GM18909 (cell line): ENCODE data around the gene DNAH17.

ENCODE experiments used
- ATAC-seq: cut with Tn5 transposase; IDR thresholded peaks from one replicate; pipeline ENCODE4 v1.9.1; 2021; ENCODE audit warnings: mild to moderate bottlenecking; ENCODE audit not compliant: unreplicated experiment, poor library complexity

Gene DNAH17

DNA sequence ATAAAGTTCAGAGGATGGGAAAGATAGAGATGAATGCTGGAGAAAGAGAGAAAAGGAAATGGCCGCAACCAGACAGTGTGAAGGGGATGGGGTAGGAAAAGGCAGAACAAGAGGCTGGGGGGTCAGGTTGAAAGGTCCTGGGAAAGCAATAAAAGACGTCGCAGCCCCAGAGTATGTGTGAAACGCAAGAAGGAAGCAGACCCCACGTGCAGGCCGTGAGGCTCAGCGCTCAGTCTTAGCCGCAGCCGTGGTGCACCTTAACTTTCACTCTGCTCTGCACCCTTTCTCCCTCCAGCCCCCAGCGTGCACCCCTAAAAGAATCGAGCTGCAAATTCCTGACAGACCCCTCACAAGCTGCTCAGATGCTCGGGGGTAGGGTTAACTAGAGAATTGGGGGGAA lies 1.9 kb downstream of the DNAH17 start:
- ATAC-seq, result no peak

DNA sequence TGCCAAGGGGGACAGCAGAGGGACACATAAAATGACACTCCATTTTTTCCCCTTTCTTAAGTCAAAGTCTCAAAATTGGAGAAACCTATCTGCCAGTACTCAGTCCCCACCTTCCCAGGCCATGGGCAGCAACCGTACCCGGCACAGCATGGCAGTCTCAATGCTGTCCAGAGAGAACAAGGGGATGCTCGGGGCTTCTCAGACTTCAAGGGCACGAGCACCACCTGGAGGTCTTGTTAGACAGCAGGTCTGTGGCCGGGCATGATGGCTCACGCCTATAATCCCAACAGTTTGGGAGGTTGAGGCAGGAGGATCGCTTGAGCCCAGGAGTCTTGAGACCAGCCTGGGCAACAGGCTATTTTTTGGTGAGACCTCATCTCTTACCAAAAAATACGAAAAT lies 3.2 kb downstream of the DNAH17 start:
- ATAC-seq, result no peak

DNA sequence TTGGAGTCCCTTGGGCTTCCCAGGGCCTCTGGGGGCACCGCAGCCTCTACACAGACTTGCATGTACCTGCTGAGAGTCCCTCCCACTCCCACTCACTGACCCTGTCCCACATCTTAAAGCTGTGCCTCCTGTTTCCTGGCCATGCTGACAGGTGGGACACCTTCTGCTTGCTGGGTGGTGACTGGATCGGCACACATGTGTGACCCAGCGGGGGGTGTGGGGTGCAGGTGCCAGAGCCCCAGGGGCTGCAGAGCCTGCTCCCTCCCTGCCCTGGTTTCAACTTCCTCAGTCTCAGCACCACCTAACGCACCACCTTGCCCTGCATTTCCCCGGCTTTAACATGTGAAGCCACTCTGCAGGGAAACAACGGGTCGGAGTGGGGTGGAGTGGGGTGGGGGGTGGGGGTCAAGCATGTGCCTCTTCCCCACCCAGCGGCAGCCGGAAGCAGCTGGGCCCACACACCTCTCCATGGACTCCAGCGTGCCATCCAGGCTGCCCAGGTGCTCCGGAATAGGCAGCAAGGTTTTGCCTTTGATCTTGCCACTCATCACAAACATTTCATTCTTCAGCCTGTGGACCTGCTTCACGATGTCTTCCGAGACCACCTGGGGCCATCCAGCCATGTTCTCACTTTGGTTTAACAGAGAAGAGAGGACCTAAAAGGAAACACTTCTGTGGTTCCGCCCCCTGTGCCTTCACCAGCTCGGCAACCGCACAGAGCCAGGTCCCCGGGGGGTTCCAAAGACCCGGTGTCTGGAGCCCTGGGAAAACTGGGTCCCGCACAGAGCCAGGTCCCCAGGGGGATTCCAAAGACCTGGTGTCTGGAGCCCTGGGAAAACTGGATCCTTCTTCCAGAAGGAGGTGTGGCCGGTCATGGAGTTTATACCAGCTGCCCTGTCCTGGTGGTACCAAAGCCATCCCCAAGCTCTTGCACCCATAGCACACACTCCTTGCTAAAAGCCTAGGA lies 4.7 kb downstream of the DNAH17 start:
- ATAC-seq, result no peak

GRCh38 chr17:78571329-78571728 lies 5.9 kb downstream of the DNAH17 start:
- no peak for ATAC-seq

GRCh38 chr17:78568494-78569115 lies 8.6 kb downstream of the DNAH17 start:
- ATAC-seq, result no peak

DNA sequence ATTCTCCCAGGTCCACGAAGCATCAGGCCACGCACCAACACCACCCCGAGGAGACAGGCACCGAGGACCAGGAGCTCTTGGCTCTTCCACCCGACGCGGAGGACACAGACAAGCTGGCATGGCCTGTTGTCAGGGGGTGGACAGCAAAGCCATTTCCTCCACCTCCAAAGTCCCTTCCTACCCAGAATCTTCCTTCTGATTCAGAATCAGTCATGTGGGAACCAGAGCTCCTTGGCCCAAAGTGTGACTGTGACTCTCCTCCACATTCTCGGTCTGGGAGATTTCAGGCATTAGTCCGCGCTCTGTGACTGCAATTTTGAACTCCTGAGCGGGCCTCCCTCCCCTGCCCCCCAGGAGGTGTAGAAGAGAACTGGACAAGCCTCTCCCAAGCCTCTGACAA lies 9.2 kb downstream of the DNAH17 start:
- no peak for ATAC-seq

GRCh38 chr17:78566947-78567346 lies 10.2 kb downstream of the DNAH17 start:
- no peak for ATAC-seq

DNA sequence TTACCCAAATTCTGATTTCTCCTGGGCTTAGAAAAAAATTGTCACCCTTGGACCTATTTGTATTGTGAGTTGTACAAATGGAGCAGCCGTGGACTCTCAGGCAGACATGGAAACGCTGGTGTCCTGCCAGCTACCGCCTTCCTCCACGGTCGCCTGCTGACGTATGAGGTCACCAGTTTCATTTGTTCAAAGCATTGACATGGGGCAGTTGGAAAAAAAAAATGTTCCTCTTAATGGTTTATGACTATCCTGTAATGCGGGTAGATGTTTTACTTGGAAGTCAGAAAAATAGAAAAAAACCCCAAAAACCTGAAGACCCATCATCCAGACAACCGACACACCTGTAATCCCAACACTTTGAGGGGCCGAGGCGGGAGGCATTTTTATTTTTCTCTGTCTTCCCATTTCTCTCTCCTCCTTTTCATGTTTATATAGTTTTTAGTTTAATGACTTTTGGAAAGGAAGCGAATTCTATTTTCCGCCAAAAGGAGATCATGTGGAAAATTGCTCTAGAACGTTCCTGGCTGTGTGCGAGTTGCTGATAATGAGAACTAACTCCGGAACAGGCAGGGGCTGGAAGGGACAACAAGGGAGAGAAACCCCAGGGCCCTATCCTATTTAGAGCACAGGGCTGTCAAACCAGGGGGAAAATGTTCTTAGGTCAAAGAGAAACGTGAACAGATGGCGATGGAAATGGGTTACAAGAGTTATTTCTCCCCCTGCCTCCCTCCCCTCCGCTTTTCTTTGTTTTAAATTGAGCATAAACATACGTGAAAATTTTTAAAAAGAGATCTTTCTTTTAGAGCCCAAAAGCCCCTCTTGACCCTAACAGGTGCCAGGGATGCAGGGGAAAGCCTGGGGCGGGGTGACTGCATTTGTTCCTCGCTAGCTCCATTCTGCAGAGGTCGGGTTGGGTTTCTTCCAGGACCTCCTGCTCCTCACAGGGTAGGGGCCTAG lies 13.7 kb downstream of the DNAH17 start:
- ATAC-seq, result no peak

GRCh38 chr17:78562734-78563133 lies 14.5 kb downstream of the DNAH17 start:
- ATAC-seq, result no peak

DNA sequence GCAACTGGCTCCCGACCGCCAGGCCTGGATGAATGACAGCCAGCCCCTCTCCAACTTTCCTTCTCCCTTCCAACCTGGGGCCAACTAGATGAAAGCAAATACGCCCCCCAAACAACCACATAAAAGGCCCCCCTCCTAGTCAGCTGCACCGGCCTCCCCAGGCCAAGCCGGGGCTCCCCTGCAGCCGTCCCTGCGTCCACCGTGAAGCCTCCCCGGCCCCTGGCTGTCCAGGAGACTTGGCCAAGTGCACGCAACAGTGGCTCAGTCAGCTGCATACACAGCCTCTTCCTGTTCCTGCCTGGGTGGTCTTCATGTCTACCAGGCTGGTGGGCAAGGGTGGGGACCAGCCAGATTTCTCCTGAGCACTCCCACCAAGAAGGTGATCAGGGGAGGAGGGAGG lies 16.0 kb downstream of the DNAH17 start:
- no peak for ATAC-seq

DNA sequence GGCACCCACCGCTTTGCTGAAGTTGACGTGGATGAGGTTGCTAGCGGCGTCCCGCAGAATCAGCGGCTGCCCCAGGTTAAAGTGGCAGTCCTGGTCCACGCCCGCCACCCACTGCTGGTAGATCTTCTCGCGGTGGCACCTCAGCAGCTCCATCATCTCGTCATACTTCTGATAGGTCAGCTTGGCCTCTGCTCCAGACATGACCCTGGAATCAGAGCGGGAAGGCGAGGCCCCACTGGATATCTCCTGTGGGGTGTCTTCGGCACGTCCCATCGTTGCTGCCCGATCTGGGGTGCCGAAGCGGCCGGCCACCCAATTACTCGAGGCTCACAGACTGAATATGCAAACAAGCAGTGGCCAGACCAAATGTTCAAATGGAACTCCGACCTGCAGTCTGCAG lies 16.5 kb downstream of the DNAH17 start:
- no peak for ATAC-seq

- no peak for ATAC-seq
These were observed 17.3 kb downstream of the DNAH17 start for GRCh38 chr17:78559749-78560368.

DNA sequence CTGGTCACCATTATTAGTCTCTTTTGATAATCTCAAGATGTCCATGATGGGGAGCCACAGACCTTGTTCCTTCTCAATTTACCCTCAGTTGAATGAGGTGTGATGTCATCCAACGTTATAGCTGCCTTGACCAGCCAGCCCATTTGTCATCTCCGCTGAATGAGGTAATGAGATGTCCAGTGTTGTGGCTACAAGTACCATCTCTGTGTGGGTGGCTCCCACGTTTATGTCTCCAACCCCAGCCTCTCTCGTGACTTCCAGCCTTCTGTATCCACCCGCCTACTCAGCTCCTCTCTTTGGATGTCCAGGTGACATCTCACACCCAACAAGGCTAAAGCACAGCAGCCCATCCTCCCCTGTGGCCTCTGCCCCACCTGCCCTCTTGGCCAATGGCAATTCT lies 18.2 kb downstream of the DNAH17 start:
- ATAC-seq, result no peak

DNA sequence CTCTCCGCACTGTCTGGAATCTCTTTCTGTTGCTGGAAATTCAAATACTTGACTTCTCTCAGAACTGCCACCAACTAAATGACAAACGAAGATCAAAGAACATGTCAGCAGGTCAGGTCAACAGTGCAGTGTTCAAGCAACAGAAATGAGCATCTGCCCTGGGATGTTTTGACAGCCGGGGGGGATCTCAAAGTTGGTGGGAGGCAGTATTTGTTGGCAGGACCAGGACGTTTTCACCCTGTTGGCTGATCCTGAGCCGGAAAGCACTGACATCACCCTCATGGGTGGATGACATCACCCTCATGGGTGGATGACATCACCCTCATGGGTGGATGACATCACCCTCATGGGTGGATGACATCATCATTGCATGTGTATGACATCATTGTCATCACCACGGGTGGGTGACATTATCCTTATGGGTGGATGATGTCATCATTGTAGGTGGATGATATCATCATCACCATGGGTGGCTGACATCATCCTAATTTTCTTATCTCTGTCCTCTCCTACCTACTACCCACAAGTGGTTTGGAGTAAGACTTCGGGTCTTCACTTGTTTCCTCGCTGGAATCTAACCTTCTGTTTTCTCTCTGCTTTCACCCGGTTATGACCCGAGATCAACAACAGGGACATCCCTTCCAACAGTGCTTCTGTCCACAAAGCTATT lies 18.9 kb downstream of the DNAH17 start:
- no peak for ATAC-seq

GRCh38 chr17:78557598-78558039 lies 19.6 kb downstream of the DNAH17 start:
- ATAC-seq, result no peak

GRCh38 chr17:78556812-78557211 lies 20.4 kb downstream of the DNAH17 start:
- ATAC-seq, result no peak

GRCh38 chr17:78555746-78556401 lies 21.3 kb downstream of the DNAH17 start:
- no peak for ATAC-seq

GRCh38 chr17:78550464-78550863 lies 26.7 kb downstream of the DNAH17 start:
- ATAC-seq, result no peak

DNA sequence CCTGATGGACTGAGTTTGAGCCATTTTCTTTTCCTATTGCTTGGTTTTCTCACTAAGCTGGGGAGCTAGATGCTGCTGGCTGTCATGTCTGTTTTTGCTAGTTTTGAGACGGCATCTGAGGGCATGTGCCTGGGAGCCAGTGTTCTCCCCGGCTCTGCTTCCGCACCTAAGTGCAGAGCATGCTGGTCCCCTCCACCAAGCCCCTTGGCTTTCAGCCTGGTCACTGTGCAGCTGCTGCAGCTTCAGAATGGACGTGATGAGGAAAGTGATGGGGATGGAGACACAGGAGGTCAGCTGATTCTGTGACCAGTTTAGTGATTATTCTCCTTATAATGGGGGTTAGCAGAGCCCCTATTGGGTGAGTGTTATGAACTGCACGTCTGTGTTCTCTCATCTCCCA lies 28.5 kb downstream of the DNAH17 start:
- ATAC-seq, result no peak
